LNCAP (cell line): ENCODE measurements around the gene SH2B2.

Experiments used
- TF ChIP-seq, protein P1 (sequence below): fragments of 450-650 bp; IDR thresholded peaks from 2 replicates; pipeline ENCODE4 v1.5.1; 2017; ENCODE audit warnings: mild to moderate bottlenecking

The SH2B2 gene

DNA sequence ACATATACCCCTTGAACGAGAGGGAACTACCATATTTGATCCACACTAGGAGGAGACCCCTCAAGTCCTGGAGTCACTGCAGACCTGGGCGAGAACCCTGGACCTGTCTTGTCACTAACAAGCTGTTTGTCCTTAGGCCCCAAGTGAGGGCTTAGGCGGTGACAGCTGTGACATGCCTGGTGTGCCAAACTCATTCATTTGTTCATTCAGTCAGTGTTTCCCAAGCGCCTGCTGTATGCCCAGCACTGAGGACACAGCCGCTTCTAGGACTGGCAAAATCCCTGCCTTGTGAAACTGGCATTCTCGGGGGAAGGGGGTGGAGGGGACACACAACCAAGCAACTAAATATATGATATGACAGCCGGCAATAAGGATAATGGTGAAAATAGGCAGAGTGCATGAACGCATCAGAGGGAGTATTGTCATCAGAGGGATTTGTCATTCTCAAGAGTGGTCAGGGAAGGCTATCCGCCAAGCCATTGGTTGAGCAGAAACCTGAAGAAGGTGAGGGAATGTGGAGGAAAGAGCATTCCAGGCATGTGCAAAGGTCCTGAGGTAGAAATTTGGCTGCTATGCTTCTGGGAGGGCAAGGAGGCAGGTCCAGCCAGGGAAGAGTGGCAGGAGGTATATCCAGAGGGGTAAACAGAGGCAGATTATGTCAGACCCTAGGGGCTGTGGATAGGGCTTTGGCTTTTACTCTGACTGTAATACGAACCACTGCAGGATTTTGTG is 11.0 kb downstream of the SH2B2 start:
- TF ChIP-seq, protein P1, sequence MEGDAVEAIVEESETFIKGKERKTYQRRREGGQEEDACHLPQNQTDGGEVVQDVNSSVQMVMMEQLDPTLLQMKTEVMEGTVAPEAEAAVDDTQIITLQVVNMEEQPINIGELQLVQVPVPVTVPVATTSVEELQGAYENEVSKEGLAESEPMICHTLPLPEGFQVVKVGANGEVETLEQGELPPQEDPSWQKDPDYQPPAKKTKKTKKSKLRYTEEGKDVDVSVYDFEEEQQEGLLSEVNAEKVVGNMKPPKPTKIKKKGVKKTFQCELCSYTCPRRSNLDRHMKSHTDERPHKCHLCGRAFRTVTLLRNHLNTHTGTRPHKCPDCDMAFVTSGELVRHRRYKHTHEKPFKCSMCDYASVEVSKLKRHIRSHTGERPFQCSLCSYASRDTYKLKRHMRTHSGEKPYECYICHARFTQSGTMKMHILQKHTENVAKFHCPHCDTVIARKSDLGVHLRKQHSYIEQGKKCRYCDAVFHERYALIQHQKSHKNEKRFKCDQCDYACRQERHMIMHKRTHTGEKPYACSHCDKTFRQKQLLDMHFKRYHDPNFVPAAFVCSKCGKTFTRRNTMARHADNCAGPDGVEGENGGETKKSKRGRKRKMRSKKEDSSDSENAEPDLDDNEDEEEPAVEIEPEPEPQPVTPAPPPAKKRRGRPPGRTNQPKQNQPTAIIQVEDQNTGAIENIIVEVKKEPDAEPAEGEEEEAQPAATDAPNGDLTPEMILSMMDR: no peak

DNA sequence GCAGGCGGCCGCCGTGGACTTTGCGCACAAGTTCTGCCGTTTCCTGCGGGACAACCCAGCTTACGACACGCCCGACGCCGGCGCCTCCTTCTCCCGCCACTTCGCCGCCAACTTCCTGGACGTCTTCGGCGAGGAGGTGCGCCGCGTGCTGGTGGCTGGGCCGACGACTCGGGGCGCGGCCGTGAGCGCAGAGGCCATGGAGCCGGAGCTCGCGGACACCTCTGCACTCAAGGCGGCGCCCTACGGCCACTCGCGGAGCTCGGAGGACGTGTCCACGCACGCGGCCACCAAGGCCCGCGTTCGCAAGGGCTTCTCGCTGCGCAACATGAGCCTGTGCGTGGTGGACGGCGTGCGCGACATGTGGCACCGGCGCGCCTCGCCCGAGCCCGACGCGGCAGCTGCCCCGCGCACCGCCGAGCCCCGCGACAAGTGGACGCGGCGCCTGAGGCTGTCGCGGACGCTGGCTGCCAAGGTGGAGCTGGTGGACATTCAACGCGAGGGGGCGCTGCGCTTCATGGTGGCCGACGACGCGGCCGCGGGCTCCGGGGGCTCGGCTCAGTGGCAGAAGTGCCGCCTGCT is 14.1 kb downstream of the SH2B2 start:
- TF ChIP-seq, protein P1: no peak

DNA sequence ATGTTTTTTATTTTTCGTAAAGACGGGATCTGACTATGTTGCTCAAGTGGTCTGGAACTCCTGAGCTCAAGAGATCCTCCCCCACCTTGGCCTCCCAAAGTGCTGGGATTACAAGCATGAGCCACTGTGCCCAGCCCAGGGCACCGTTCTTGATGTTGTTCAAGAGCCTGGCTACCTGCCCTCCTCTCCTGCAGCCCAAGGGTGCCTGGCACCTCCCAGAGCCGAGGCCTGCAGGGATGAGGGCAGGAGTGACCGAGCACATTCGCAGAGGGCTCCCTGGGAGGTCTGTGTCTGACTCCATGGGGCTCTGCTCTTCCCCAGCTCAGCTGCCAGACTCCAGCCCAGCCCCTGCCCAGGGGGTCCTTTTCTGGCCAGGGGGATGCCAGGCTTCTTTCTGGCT is 15.4 kb downstream of the SH2B2 start:
- TF ChIP-seq, protein P1: no peak

DNA sequence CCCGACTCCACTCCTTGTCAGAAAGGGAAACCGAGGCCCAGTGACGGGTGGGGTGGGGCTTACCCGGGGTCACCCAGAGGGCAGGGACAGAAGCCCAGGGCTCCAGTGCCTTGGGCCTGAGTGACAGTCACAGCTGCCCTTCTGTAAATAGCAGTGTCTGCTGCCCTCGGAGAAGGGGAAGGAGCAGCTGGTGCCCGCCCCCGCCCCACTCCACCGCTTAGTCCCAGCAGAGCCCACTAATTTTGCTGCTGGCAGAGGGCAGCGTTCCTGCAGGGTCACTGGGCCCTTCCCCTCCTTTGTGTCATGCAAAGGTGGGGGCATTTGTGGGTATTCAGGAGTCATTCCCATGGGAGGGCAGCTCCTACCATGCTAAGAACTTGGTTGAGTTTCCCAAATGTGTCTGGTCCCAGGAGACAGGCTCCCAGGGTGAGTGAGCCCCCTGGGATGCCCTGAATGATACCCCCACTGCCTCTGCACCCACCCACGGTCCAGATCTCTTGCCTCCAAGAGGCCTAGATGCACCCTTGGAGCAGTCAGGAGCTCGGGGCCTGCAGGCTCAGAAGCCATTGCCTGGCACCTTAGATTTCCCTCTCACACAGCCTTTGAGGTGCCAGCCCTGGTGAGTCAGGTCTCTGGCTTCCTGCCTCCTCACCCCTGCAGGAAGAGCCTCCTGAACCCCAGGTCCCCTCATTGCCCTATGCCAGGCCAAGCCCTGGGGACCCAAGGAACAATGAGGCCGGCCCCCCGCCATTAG is 17.2 kb downstream of the SH2B2 start:
- TF ChIP-seq, protein P1: no peak

DNA sequence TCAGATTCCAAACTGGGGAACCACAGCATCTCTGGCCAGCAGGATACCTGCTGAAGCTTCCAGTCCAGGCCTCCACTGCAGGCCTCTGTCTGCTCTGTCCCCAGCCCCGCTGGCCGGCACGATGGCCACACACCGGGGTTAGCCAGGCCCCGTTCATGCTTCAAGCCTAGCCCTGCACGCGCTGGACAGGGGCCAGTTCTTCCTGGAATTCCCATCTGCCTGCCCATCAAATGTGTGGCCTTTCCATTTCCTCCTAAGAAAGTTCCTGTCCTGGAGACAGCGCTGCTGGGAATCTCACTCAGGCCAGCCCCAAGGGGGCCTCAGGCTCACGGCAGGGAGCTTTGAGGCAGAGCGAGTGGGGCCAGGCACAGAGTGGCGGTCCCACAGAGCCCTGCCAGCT is 18.0 kb downstream of the SH2B2 start:
- TF ChIP-seq, protein P1: no peak

DNA sequence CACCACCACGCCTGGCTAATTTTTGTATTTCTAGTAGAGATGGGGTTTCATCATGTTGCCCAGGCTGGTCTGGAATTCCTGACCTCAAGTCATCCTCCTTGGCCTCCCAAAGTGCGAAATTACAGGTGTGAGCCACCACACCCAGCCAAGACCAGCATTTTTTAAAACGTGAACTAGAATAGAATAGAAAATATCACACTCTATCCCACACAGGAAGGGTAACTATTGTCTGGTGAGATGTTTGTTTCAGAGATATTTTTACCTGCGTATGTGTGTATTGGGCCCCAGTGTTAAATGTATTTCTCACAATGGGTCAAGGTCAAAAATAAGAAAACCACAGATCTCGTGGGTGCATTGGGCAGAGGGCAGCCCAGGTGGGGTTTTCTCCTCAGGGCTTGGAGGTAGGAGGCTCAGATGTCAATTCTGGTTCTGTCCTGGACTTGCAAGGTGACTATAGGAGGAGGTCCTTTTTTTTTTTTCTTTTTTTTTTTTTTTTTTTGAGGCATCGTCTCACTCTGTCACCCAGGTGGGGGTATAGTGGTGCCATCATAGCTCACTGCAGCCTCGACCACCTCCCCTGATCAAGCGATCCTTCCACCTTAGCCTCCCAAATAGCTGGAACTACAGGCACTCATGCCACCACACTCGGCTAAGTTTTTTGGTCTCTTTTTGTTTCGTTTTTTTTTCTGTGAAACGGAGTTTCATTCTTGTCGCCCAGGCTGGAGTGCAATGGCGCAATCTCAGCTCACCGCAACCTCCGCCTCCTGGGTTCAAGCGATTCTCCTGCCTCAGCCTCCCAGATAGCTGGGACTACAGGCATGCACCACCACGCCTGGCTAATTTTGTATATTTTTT is 19.0 kb downstream of the SH2B2 start:
- TF ChIP-seq, protein P1: no peak
